Neural cell (in vitro differentiated cells): ENCODE results near the gene KRTCAP2. TPM values are rescaled to one million over a fixed set of nuclear protein-coding genes. Genes with fewer than 3 reads are reported as not detected.

ENCODE experiments used
- H2AFZ ChIP-seq: fragments of 200-600, 300-800 bp; sonication (generic), shearing (Covaris generic); 2 replicates; pipeline ENCODE4 v1.6.0; 2014; ENCODE audit warnings: low read depth, mild to moderate bottlenecking, antibody characterized with exemption, low read length, moderate library complexity
- H3F3A ChIP-seq: fragments of 200-600 bp; shearing (Covaris generic); 2 replicates; pipeline ENCODE4 v1.6.1; 2016; ENCODE audit warnings: mild to moderate bottlenecking, moderate library complexity, mixed read lengths, antibody characterized with exemption, low read length; ENCODE audit not compliant: insufficient read depth, poor library complexity, severe bottlenecking
- H3K27ac ChIP-seq: fragments of 200-600, 300-800 bp; sonication (generic), shearing (Covaris generic); 2 replicates; pipeline ENCODE4 v1.5.1; 2014; ENCODE audit warnings: mild to moderate bottlenecking, low read length, moderate library complexity
- H3K27me3 ChIP-seq: fragments of 300-800, 200-600 bp; sonication (generic), shearing (Covaris generic); 2 replicates; pipeline ENCODE4 v1.6.0; 2014; ENCODE audit warnings: mild to moderate bottlenecking, low read depth, low read length, moderate library complexity; ENCODE audit not compliant: insufficient read depth
- H3K36me3 ChIP-seq: fragments of 300-800, 200-600 bp; sonication (generic), shearing (Covaris generic); 2 replicates; pipeline ENCODE4 v1.5.1; 2014; ENCODE audit warnings: mild to moderate bottlenecking, antibody characterized with exemption, low read length, moderate library complexity; ENCODE audit not compliant: insufficient read depth
- H3K4me2 ChIP-seq: fragments of 300-800, 200-600 bp; sonication (generic), shearing (Covaris generic); 2 replicates; pipeline ENCODE4 v1.6.0; 2014; ENCODE audit warnings: mild to moderate bottlenecking, low read length
- H3K4me3 ChIP-seq: fragments of 300-800, 200-600 bp; sonication (generic), shearing (Covaris generic); 2 replicates; pipeline ENCODE4 v1.5.1; 2014; ENCODE audit warnings: mild to moderate bottlenecking, low read length, moderate library complexity
- H3K79me2 ChIP-seq: fragments of 200-600 bp; shearing (Covaris generic); replicated peaks from 2 replicates; pipeline ENCODE4 v1.6.0; 2014; ENCODE audit warnings: mild to moderate bottlenecking, low read length, moderate library complexity; ENCODE audit not compliant: insufficient read depth
- H3K9ac ChIP-seq: fragments of 300-800, 200-600 bp; sonication (generic), shearing (Covaris generic); 2 replicates; pipeline ENCODE4 v1.6.1; 2016; ENCODE audit warnings: mild to moderate bottlenecking, low read length, mixed read lengths
- H3K9me2 ChIP-seq: fragments of 200-600 bp; shearing (Covaris generic); 2 replicates; pipeline ENCODE4 v1.6.1; 2016; ENCODE audit warnings: mild to moderate bottlenecking, low read length, mixed read lengths; ENCODE audit not compliant: insufficient read depth
- H3K9me3 ChIP-seq: fragments of 200-600, 300-800 bp; sonication (generic), shearing (Covaris generic); 2 replicates; pipeline ENCODE4 v1.6.1; 2016; ENCODE audit warnings: mild to moderate bottlenecking, mixed run types, low read length, moderate library complexity, mixed read lengths
- H4K20me1 ChIP-seq: fragments of 200-600 bp; shearing (Covaris generic); 2 replicates; pipeline ENCODE4 v1.6.1; 2016; ENCODE audit warnings: mild to moderate bottlenecking, mixed run types; ENCODE audit not compliant: insufficient read depth
- CTCF ChIP-seq: fragments of 450-650 bp; IDR thresholded peaks from 2 replicates; pipeline ENCODE4 v1.5.1; 2014; ENCODE audit warnings: antibody characterized with exemption, mild to moderate bottlenecking, moderate library complexity; ENCODE audit not compliant: poor library complexity, severe bottlenecking
- EP300 ChIP-seq: fragments of 450-650 bp; conservative IDR thresholded peaks from 2 replicates; pipeline ENCODE4 v1.6.1; 2014; ENCODE audit warnings: antibody characterized with exemption, mild to moderate bottlenecking, moderate library complexity; ENCODE audit not compliant: poor library complexity, severe bottlenecking
- EZH2 ChIP-seq: fragments of 200-600, 300-800 bp; shearing (Covaris generic), sonication (generic); IDR thresholded peaks from 2 replicates; pipeline ENCODE4 v1.6.1; 2014; ENCODE audit warnings: antibody characterized with exemption, low read length, borderline replicate concordance, mild to moderate bottlenecking; ENCODE audit not compliant: insufficient read depth, poor library complexity, severe bottlenecking
- MXI1 ChIP-seq: fragments of 450-650 bp; conservative IDR thresholded peaks from 2 replicates; pipeline ENCODE4 v1.6.1; 2014; ENCODE audit warnings: antibody characterized with exemption, mild to moderate bottlenecking; ENCODE audit not compliant: poor library complexity, severe bottlenecking
- POLR2AphosphoS5 ChIP-seq: IDR thresholded peaks from 2 replicates; pipeline ENCODE4 v1.6.1; 2012
- RAD21 ChIP-seq: fragments of 450-650 bp; conservative IDR thresholded peaks from 2 replicates; pipeline ENCODE4 v1.6.1; 2014; ENCODE audit warnings: antibody characterized with exemption, mild to moderate bottlenecking, moderate library complexity
- REST ChIP-seq: IDR thresholded peaks from 2 replicates; pipeline ENCODE4 v1.6.1; 2012; ENCODE audit warnings: borderline replicate concordance
- SMC3 ChIP-seq: fragments of 450-650 bp; conservative IDR thresholded peaks from 2 replicates; pipeline ENCODE4 v1.6.1; 2014; ENCODE audit warnings: antibody characterized with exemption, mild to moderate bottlenecking, moderate library complexity; ENCODE audit not compliant: poor library complexity
- TAF1 ChIP-seq: IDR thresholded peaks from 2 replicates; pipeline ENCODE4 v1.6.1; 2012; ENCODE audit warnings: low read depth
- polyA plus RNA-seq: library from polyadenylated mRNA; depleted of rRNA; stranded (reverse); fragments of >200 nt; gene quantifications from 2 replicates; pipeline ENCODE4 v1.2.3, GENCODE V29; 2014

Gene KRTCAP2
- polyA plus RNA-seq, 1 donor from 2014 or later, result 175 TPM

DNA sequence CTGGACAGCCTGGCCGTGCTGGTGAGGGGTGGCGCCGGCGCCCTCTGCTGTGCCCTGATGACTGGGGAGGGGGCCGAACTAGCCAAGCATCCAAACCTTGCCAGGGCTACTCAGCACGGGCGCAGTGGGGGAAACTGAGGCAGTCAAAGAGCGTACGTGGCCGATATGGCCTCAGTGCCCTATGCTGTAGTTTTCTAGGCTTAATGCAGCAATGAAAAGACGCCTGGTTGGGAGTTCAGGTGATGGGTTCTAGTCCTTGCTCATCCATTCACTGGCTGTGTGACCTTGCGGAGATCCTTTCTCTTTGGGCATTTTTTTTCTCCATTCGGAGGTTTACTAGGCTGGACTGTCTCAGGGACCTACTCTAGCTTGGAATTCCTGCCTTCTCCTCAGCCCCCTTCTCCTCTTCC is 36.2 kb upstream of the KRTCAP2 start:
- H3K36me3 ChIP-seq, result no peaks in the 10 kb centered on the region
- peak overlapping the region; percentile 100 for H3K9ac ChIP-seq
- peaks cover 24% of the 10 kb centered on the region for H3K79me2 ChIP-seq
- H2AFZ ChIP-seq, result peak overlapping the region; percentile 47
- TF ChIP-seq POLR2AphosphoS5 (peak; percentile 3), RAD21 (no peak)
- H3K4me2 ChIP-seq, result peak overlapping the region; percentile 90
- no peaks in the 10 kb centered on the region for H3K9me3 ChIP-seq
- H3K27ac ChIP-seq, result peak overlapping the region; percentile 100
- no peaks in the 10 kb centered on the region for H3K9me2 ChIP-seq
- peak overlapping the region; percentile 91 for H3K4me3 ChIP-seq
- peaks cover 6% of the 10 kb centered on the region for H3F3A ChIP-seq
- no peaks in the 10 kb centered on the region for H4K20me1 ChIP-seq
- H3K27me3 ChIP-seq, result no peaks in the 10 kb centered on the region

- TF ChIP-seq EP300 (no peak), EZH2 (no peak), RAD21 (no peak), TAF1 (peak; percentile 25), CTCF (no peak), REST (no peak), MXI1 (peak; percentile 90), SMC3 (no peak), POLR2AphosphoS5 (peak; percentile 87)
- Histone ChIP-seq H4K20me1 (no peaks in the 10 kb centered on the region), H2AFZ (peak within 1 kb of the TSS; percentile 59)
These were observed 35.6 kb upstream of the KRTCAP2 start, which contains the start of gene MTX1 for GRCh38 chr1:155208541-155209311. Gene MTX1, plus strand, starts transcription at chr1:155208695. Its CDS starts 110 bp downstream, at chr1:155208805.

More at GRCh38 chr1:155208541-155209311, 35.6 kb upstream of the KRTCAP2 start, which contains the start of gene MTX1:
- H3K79me2 ChIP-seq, result peaks cover 24% of the 10 kb centered on the region
- peaks cover 6% of the 10 kb centered on the region for H3F3A ChIP-seq
- peak within 1 kb of the TSS; percentile 100 for H3K27ac ChIP-seq
- H3K4me2 ChIP-seq, result peak within 1 kb of the TSS; percentile 100
- no peaks in the 10 kb centered on the region for H3K9me3 ChIP-seq
- H3K9ac ChIP-seq, result peak within 1 kb of the TSS; percentile 100
- H3K27me3 ChIP-seq, result no peaks in the 10 kb centered on the region
- peak within 1 kb of the TSS; percentile 91 for H3K4me3 ChIP-seq
- no peaks in the 10 kb centered on the region for H3K9me2 ChIP-seq
- H3K36me3 ChIP-seq, result no peaks in the 10 kb centered on the region
